Measurements from ENCODE around the gene RAPGEF6. TPM values are rescaled to one million over a fixed set of nuclear protein-coding genes. Genes with fewer than 3 reads are reported as not detected.

Gene RAPGEF6
- total and polyA plus RNA-seq, 12 donors: 1.5 to 16.3 (median 10.9) TPM

DNA sequence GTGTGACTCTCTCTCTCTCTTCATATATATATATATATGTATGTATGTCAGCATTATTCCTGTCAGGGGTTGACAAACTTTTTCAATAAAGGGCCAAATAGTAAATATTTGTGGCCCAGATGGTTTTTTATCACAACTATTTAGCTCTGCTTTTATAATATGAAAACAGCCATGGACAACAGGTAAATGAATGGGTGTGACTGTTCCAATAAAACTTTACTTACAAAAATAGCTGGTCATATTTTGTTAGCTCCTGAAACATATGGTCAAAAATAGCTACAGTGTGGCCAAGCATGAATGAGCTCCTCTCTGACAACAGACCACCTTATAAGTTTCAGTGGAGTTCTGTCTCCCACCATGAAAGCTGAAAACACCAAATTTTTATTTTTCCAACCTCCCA, 21.6 kb downstream of the RAPGEF6 start:
- ATAC-seq (no peak), DNase-seq (no peak)
- H3K36me3 ChIP-seq: no peaks in the 10 kb centered on the region
- peaks cover 0 to 5% (median 0%) of the 10 kb centered on the region in 11 donors for H3K9me3 ChIP-seq
- peaks cover 2 to 30% (median 20%) of the 10 kb centered on the region in 9 donors for H3K4me1 ChIP-seq
- TF ChIP-seq, protein P1, sequence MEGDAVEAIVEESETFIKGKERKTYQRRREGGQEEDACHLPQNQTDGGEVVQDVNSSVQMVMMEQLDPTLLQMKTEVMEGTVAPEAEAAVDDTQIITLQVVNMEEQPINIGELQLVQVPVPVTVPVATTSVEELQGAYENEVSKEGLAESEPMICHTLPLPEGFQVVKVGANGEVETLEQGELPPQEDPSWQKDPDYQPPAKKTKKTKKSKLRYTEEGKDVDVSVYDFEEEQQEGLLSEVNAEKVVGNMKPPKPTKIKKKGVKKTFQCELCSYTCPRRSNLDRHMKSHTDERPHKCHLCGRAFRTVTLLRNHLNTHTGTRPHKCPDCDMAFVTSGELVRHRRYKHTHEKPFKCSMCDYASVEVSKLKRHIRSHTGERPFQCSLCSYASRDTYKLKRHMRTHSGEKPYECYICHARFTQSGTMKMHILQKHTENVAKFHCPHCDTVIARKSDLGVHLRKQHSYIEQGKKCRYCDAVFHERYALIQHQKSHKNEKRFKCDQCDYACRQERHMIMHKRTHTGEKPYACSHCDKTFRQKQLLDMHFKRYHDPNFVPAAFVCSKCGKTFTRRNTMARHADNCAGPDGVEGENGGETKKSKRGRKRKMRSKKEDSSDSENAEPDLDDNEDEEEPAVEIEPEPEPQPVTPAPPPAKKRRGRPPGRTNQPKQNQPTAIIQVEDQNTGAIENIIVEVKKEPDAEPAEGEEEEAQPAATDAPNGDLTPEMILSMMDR (IDR thresholded peaks at IDR 0.05): no peak
- H3K27me3 ChIP-seq: no peaks in the 10 kb centered on the region
- H3K4me3 ChIP-seq: no peak overlapping the region
- intact Hi-C loops (cut with DNase I): no loop called here
- no peak overlapping the region for H3K27ac ChIP-seq

DNA sequence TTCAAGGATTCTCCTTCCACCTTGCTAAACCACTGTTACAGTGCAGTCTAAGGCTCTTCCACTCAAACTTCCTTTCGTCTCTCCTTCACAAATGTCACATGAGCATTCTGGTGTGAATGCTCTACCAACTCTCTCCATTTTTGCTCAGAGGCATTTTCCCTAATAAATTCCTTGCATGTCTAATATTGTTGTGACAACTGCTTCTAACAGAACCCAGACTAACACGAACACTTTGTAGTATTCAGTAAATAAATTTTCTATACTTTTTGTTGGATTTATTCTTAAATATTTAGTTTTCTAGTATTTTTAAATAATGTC, 24.0 kb downstream of the RAPGEF6 start:
- Histone ChIP-seq H3K9me3 (peaks cover 0 to 5% (median 0%) of the 10 kb centered on the region in 11 donors), H3K4me1 (peaks cover 2 to 51% (median 30%) of the 10 kb centered on the region in 9 donors), H3K27me3 (no peaks in the 10 kb centered on the region), H3K4me3 (no peak overlapping the region), H3K36me3 (no peaks in the 10 kb centered on the region), H3K27ac (no peak overlapping the region)
- TF ChIP-seq, protein P1 (IDR thresholded peaks at IDR 0.05): no peak
- WGBS, 2 donors: 88 to 94% methylated on average over 2 of the region's 2 CpGs
- intact Hi-C loops (cut with DNase I): no loop called here
- DNase-seq (no peak), ATAC-seq (no peak)

DNA sequence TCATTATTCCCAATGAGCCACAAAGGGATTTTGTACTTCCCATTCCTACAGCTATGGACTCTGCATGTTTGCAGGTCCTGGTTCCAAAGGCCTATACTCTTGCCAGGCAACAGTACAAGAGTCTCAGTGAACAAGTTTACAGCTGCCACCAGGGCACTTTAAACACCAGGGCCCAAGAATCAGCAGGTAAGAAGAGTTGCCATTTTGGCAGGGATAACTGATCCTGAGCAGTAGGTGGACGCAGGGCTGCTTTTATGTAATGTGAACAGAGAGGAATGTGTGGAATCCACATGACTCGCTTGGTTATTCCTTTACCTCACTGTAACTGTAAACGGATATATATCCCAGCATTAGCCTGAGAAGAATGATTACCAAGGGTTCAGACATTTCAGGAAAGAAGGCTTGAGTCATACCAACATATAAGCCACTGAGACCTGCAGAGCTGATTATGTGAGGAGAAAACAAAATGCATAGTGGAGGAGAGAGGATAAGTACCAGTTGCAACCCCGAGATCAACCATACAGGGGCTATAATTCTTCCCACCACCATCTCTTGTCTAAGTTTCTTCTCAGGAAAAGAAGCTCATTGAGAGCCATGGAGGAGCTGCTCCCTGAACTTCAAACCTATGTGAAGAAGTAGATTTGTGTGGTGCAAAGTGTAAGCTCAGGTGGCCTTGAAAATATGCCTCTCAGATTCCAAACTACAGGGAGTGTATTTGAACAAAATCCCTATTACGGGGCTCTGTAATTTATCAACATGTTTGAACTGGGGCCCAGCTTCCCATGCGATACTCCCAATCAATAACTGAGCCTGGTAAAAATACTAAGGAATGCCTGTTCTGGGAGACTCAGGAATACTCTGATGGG, 24.6 kb downstream of the RAPGEF6 start:
- TF ChIP-seq, protein P1 (IDR thresholded peaks at IDR 0.05): no peak
- Histone ChIP-seq H3K4me1 (peaks cover 2 to 51% (median 29%) of the 10 kb centered on the region in 9 donors), H3K27me3 (no peaks in the 10 kb centered on the region), H3K9me3 (peaks cover 0 to 5% (median 0%) of the 10 kb centered on the region in 11 donors), H3K4me3 (no peak overlapping the region), H3K27ac (no peak overlapping the region), H3K36me3 (no peaks in the 10 kb centered on the region)
- no peak for ATAC-seq
- intact Hi-C loops (cut with DNase I): no loop called here
- DNase-seq: no peak
- WGBS, 2 donors: 72 to 83% methylated on average over 6 of the region's 6 CpGs

DNA sequence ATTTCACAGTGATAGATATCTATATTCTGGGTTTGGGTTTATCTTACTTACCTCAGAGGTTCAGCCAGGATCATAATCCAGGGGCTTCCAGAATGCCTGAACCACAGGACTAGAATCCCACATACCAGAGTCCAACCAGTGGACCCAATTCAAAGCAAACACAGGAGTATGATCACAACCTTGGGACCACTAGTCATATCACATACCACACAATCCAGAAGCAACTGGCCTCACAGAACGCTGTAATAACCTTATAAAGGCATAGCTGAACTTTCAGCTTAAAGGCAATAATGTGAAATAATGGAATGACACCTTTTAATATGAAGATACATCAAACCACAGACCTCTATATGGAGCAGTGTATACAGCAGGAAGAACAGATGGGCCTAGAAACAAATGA, 25.3 kb downstream of the RAPGEF6 start:
- Histone ChIP-seq H3K27me3 (no peaks in the 10 kb centered on the region), H3K9me3 (peaks cover 0 to 5% (median 0%) of the 10 kb centered on the region in 11 donors), H3K27ac (no peak overlapping the region), H3K4me3 (no peak overlapping the region), H3K36me3 (no peaks in the 10 kb centered on the region), H3K4me1 (peaks cover under 1 to 45% (median 29%) of the 10 kb centered on the region in 9 donors)
- intact Hi-C loops (cut with DNase I): no loop called here
- ATAC-seq: no peak
- DNase-seq: no peak
- WGBS, 2 donors: 89 to 94% methylated on average over 1 of the region's 1 CpG
- TF ChIP-seq, protein P1 (IDR thresholded peaks at IDR 0.05): no peak

Measured in heart right ventricle (tissue), 16 donors.